Lung (tissue), 12 donors: ENCODE measurements around the gene AFDN. TPM values are rescaled to one million over a fixed set of nuclear protein-coding genes. Genes with fewer than 3 reads are reported as not detected.

Experiments
- ATAC-seq: fragments of 200-7000 bp; cut with Tn5 transposase; one replicate; pipeline ENCODE4 v1.9.1; 2020; ENCODE audit warnings: moderate number of reproducible peaks; ENCODE audit not compliant: insufficient read depth, low FRiP score
- DNase-seq, 3 donors: peaks; one replicate each; pipeline ENCODE4 v3.0.0-alpha.2; 2013 to 2017
- H3K27ac ChIP-seq, 2 donors: one replicate each; pipeline ENCODE4 v1.5.1; 2013; ENCODE audit warnings: mild to moderate bottlenecking in 2 of 2, moderate library complexity in 2 of 2, control low read depth in 1 of 2, inconsistent platforms in 1 of 2, low read depth in 1 of 2, low read length in 1 of 2
- H3K27me3 ChIP-seq, 3 donors: one replicate each; pipeline ENCODE4 v1.5.1; 2013; ENCODE audit warnings: low read length in 2 of 3; ENCODE audit not compliant: control insufficient read depth in 3 of 3, insufficient read depth in 3 of 3
- H3K36me3 ChIP-seq, 4 donors: one replicate each; pipeline ENCODE4 v1.5.1; 2013; ENCODE audit warnings: low read length in 4 of 4, mild to moderate bottlenecking in 1 of 4, moderate library complexity in 1 of 4; ENCODE audit not compliant: control insufficient read depth in 4 of 4, insufficient read depth in 4 of 4
- H3K4me1 ChIP-seq, 5 donors: one replicate each; pipeline ENCODE4 v1.5.1; 2013; ENCODE audit warnings: low read length in 5 of 5, mild to moderate bottlenecking in 2 of 5, moderate library complexity in 1 of 5; ENCODE audit not compliant: control insufficient read depth in 5 of 5, insufficient read depth in 5 of 5
- H3K4me3 ChIP-seq: one replicate; pipeline ENCODE4 v1.5.1; 2013; ENCODE audit warnings: mild to moderate bottlenecking, control low read depth, moderate library complexity
- H3K9ac ChIP-seq, 2 donors: one replicate each; pipeline ENCODE4 v1.5.1; 2013; ENCODE audit warnings: low read length in 2 of 2, control low read depth in 1 of 2; ENCODE audit not compliant: insufficient read depth in 1 of 2
- H3K9me3 ChIP-seq, 4 donors: one replicate each; pipeline ENCODE4 v1.5.1; 2013; ENCODE audit warnings: low read length in 3 of 4, mild to moderate bottlenecking in 1 of 4, moderate library complexity in 1 of 4; ENCODE audit not compliant: control insufficient read depth in 4 of 4, insufficient read depth in 3 of 4
- WGBS, 2 donors: extraction: QIAGEN DNeasy Blood & Tissue Kit; methylation state at CpG; one replicate each; pipeline ENCODE4 v1.1.7; 2013; 5-methylcytosine and 5-hydroxymethylcytosine counted together
- polyA plus RNA-seq, 2 donors: library from polyadenylated mRNA; stranded (reverse); fragments of 200-250 nt; gene quantifications; one replicate each; pipeline ENCODE4 v1.2.1, GENCODE V29; 2013
- total RNA-seq, 2 donors: library from RNA; depleted of rRNA in 1 of 2; stranded (reverse); fragments of >200 nt in 1 of 2; gene quantifications; one replicate each; pipeline ENCODE4 v1.2.1, GENCODE V29; 2014 to 2021
- TF ChIP-seq, protein P1 (sequence below): IDR thresholded peaks from 2 replicates; pipeline ENCODE4 v1.5.1; 2012; ENCODE audit warnings: mild to moderate bottlenecking; ENCODE audit errors: control extremely low read depth, extremely low read depth
- donor health status: control.
- donor health status: control.
- donor health status: Bipolar disorder and iron deficiency.
- donor health status: healthy.
- donor health status: DM: yes; HTN: yes; CAD: no.

AFDN gene
- total and polyA plus RNA-seq, 4 donors, result 47.6 to 407 (median 117) TPM

DNA sequence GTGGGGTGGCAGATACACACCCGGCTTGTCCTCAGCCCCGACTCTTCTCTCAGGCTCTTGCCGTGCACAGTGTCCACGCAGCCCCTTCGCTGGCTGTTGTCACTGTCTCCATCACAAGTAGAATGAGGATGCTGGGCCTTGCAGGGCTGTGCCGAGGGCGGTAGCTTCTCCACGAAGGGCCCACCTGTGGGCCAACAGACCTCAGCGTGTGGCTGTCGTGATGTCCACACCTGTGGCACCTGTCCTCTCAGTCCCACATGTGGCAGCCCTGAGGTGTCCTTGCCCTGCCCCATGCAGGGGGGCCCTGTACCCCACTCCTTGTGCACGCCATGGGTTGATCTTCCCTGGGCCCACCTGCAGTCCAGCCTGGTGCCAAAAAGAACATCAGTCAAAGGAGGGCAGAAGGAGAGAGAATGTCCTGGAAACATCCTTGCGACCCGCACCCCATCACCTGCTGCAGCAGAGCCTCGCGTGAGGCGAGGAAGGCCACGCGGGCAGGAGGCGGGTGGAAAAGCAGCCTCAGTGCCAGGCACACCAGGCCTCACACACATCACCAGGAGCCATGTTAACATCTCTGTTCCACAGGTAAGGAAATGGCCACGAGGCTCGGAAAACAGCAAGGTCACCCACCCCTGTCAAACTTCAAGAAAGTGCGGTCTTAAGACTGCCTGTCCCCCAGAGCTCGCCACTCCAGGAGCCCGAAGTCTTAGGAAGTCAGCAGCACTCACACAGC is 22.3 kb upstream of the AFDN start:
- WGBS, 2 donors, result 96 to 97% methylated on average over 24 of the region's 24 CpGs
- ATAC-seq, result no peak
- no peaks in the 10 kb centered on the region for H3K27me3 ChIP-seq
- H3K27ac ChIP-seq, result no peak overlapping the region
- no peak for DNase-seq
- H3K9me3 ChIP-seq, result no peaks in the 10 kb centered on the region
- TF ChIP-seq, protein P1, sequence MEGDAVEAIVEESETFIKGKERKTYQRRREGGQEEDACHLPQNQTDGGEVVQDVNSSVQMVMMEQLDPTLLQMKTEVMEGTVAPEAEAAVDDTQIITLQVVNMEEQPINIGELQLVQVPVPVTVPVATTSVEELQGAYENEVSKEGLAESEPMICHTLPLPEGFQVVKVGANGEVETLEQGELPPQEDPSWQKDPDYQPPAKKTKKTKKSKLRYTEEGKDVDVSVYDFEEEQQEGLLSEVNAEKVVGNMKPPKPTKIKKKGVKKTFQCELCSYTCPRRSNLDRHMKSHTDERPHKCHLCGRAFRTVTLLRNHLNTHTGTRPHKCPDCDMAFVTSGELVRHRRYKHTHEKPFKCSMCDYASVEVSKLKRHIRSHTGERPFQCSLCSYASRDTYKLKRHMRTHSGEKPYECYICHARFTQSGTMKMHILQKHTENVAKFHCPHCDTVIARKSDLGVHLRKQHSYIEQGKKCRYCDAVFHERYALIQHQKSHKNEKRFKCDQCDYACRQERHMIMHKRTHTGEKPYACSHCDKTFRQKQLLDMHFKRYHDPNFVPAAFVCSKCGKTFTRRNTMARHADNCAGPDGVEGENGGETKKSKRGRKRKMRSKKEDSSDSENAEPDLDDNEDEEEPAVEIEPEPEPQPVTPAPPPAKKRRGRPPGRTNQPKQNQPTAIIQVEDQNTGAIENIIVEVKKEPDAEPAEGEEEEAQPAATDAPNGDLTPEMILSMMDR, result no peak
- peaks cover 0 to 3% (median 0%) of the 10 kb centered on the region in 5 donors for H3K4me1 ChIP-seq
- H3K36me3 ChIP-seq, result no peaks in the 10 kb centered on the region
- no peak overlapping the region for H3K4me3 ChIP-seq
- no peak overlapping the region for H3K9ac ChIP-seq

DNA sequence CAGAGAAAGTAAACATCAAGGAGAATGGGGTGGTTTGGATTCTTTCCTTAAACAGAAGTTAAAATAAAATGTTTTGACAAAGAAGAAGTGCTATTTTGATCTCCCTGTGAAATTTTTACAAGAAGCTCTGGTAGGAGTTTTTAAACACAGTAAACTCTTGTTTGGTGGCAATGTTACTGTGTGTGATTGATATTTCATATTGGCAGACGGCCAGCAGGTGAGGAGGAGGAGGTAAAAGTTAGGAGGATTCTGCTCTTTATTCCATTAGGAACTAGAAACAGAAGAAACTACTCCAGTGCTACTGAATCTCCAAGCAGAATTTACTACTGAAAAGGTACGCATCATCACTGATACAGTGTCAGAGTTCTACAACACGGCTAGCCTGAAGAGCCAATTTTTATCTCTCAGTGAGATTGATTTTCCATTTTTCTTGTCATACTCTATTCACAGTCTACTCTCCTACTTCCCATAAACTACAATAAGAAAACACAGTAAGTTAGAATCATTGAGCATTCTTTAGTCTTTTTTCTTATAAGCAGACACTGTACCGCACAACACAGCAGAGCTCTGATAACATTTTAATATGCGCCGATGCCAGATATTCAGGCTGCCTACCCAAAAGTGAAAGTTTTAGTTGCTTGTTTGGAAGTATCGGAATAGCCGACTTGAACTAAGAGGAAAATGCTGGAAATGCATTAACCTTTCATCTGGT is 21.2 kb upstream of the AFDN start:
- Histone ChIP-seq H3K4me1 (no peaks in the 10 kb centered on the region), H3K27me3 (no peaks in the 10 kb centered on the region), H3K36me3 (no peaks in the 10 kb centered on the region), H3K9me3 (no peaks in the 10 kb centered on the region), H3K4me3 (no peak overlapping the region), H3K9ac (no peak overlapping the region), H3K27ac (no peak overlapping the region)
- TF ChIP-seq, protein P1, result no peak
- DNase-seq (no peak), ATAC-seq (no peak)
- 74 to 89% methylated on average over 8 of the region's 8 CpGs for WGBS, 2 donors

DNA sequence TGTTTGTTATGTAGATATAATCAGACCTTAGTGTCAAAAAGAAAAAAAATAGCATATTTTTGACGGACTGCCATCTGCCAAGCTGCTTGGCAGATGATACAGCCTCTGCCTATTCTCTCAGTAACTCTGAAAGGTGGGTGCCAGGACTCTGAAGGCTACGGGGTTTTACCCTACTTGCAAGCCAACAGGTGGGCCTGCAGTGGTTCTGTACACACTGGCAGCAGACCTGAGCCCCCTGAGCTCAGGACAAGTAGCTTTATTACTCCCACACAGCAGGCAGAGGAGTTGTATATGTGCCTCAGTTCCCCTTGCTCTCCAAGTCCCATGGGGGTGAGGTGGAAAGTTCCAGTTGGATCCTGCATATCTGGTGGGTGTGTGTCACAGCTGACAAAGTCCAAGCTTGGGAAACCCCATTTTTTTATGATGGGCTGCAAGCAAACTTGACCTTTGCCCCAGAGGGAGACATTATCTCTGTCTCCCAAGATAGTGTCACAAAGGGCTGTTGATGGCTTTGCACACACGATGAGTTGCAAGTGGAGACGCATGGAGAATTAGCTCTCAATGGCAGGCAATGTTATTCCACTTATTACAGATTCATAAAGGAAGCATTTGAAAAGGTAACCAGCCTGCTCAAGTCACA is 20.5 kb upstream of the AFDN start:
- Histone ChIP-seq H3K36me3 (no peaks in the 10 kb centered on the region), H3K27ac (no peak overlapping the region), H3K4me1 (peaks cover 0 to under 1% (median 0%) of the 10 kb centered on the region in 5 donors), H3K9me3 (no peaks in the 10 kb centered on the region), H3K9ac (no peak overlapping the region), H3K4me3 (no peak overlapping the region), H3K27me3 (no peaks in the 10 kb centered on the region)
- no peak for ATAC-seq
- 80 to 94% methylated on average over 4 of the region's 4 CpGs for WGBS, 2 donors
- TF ChIP-seq, protein P1, result no peak
- no peak for DNase-seq
